ENCODE results near the gene MATK. TPM values are rescaled to one million over a fixed set of nuclear protein-coding genes. Genes with fewer than 3 reads are reported as not detected.

MATK gene
- total RNA-seq, 1 donor = not detected

GRCh38 chr19:3771000-3771905 lies 14.9 kb downstream of the MATK start:
- no peak for TF ChIP-seq CTCF (IDR thresholded peaks at IDR 0.05; ENCODE audit: insufficient read depth, low read depth, low read length)
- H3K4me3 ChIP-seq (ENCODE audit: low read depth, low read length) = no peak overlapping the region
- DNase-seq (ENCODE audit: low read depth) = no peak

- no peak overlapping the region for H3K4me3 ChIP-seq (ENCODE audit: low read depth, low read length)
- no peak for TF ChIP-seq CTCF (IDR thresholded peaks at IDR 0.05; ENCODE audit: insufficient read depth, low read depth, low read length)
- DNase-seq (ENCODE audit: low read depth) = no peak
These were observed 15.8 kb downstream of the MATK start for GRCh38 chr19:3770136-3770999.

GRCh38 chr19:3769494-3769893 lies 16.7 kb downstream of the MATK start:
- no peak for TF ChIP-seq CTCF (IDR thresholded peaks at IDR 0.05; ENCODE audit: insufficient read depth, low read depth, low read length)
- no peak overlapping the region for H3K4me3 ChIP-seq (ENCODE audit: low read depth, low read length)
- DNase-seq (ENCODE audit: low read depth) = no peak

GRCh38 chr19:3768748-3769099 lies 17.5 kb downstream of the MATK start:
- DNase-seq (ENCODE audit: low read depth) = no peak
- TF ChIP-seq CTCF (IDR thresholded peaks at IDR 0.05; ENCODE audit: insufficient read depth, low read depth, low read length) = no peak
- no peak overlapping the region for H3K4me3 ChIP-seq (ENCODE audit: low read depth, low read length)

GRCh38 chr19:3768015-3768747 lies 18.0 kb downstream of the MATK start:
- no peak for DNase-seq (ENCODE audit: low read depth)
- no peak for TF ChIP-seq CTCF (IDR thresholded peaks at IDR 0.05; ENCODE audit: insufficient read depth, low read depth, low read length)
- no peak overlapping the region for H3K4me3 ChIP-seq (ENCODE audit: low read depth, low read length)

GRCh38 chr19:3767050-3767449 lies 19.1 kb downstream of the MATK start:
- no peak for TF ChIP-seq CTCF (IDR thresholded peaks at IDR 0.05; ENCODE audit: insufficient read depth, low read depth, low read length)
- no peak overlapping the region for H3K4me3 ChIP-seq (ENCODE audit: low read depth, low read length)
- DNase-seq (ENCODE audit: low read depth) = no peak

Data from fibroblast of villous mesenchyme (primary cell).